ENCODE data around the gene LAPTM4A.

DNA sequence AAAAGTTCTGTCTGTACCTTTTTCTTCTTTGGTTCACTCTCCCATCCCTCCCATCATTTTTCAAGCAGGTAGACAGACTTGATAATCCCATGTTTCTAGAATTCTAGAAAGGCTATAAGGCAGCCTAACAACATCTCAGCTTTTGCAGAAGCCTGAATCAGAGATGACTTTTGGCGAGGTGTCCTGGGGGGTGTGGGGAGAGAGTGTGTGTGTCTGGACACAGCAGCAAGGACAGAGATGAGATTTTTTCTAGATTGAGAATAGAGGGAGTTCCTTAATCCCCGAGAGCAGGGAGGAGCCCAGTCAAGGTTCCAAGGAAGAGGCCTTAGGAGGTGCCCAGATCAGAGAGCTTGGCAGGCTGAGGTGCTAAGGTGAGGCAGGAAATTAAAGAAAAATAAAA is 22.0 kb upstream of the LAPTM4A start:
- TF ChIP-seq, protein P1, sequence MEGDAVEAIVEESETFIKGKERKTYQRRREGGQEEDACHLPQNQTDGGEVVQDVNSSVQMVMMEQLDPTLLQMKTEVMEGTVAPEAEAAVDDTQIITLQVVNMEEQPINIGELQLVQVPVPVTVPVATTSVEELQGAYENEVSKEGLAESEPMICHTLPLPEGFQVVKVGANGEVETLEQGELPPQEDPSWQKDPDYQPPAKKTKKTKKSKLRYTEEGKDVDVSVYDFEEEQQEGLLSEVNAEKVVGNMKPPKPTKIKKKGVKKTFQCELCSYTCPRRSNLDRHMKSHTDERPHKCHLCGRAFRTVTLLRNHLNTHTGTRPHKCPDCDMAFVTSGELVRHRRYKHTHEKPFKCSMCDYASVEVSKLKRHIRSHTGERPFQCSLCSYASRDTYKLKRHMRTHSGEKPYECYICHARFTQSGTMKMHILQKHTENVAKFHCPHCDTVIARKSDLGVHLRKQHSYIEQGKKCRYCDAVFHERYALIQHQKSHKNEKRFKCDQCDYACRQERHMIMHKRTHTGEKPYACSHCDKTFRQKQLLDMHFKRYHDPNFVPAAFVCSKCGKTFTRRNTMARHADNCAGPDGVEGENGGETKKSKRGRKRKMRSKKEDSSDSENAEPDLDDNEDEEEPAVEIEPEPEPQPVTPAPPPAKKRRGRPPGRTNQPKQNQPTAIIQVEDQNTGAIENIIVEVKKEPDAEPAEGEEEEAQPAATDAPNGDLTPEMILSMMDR (IDR thresholded peaks at IDR 0.05), result no peak
- TF ChIP-seq POLR2A (IDR thresholded peaks at IDR 0.05), result no peak

Measured in breast epithelium (tissue), 3 donors.